GM12878 (cell line): ENCODE results near the gene CCDC71L. TPM values are rescaled to one million over a fixed set of nuclear protein-coding genes. Genes with fewer than 3 reads are reported as not detected.

Experiments
- ATAC-seq: fragments of 200-7000 bp; cut with Tn5 transposase; 3 replicates; pipeline ENCODE4 v1.9.1; 2020; ENCODE audit warnings: mild to moderate bottlenecking, moderate library complexity
- BruUV-seq: library from RNA; stranded (reverse); fragments of 400-500 nt; replicated peaks from 2 replicates; lab custom pipeline; 2021; lab: Mats Ljungman, UMichigan
- CTCF ChIA-PET: fragments of 300-600 bp; sonication (Branson Sonifier 250); formaldehyde crosslinking; extraction: SDS; loops from one replicate; lab custom pipeline; 2021; ENCODE audit warnings: inconsistent platforms; lab: Yijun Ruan, JAX
- POLR2A ChIA-PET: fragments of 350-600 bp; formaldehyde crosslinking; extraction: SDS; loops from one replicate; lab custom pipeline; 2021; ENCODE audit warnings: inconsistent platforms; lab: Charles Lee
- RAD21 ChIA-PET: fragments of 300-600 bp; sonication (Branson Sonifier 250); formaldehyde crosslinking; loops from one replicate; lab custom pipeline; 2023; ENCODE audit warnings: antibody characterized with exemption; ENCODE audit not compliant: unreplicated experiment; lab: Charles Lee
- SMC1A ChIA-PET: fragments of 300-600 bp; sonication (Branson Sonifier 250); formaldehyde crosslinking; loops from one replicate; lab custom pipeline; 2023; ENCODE audit not compliant: unreplicated experiment, uncharacterized antibody; lab: Charles Lee
- DNase-seq: peaks from one replicate; pipeline ENCODE4 v3.0.0-alpha.2; 2011; ENCODE audit warnings: low read depth, low spot score
- FAIRE-seq: peaks from 3 replicates; lab custom pipeline; 2011; peaks lifted over from hg19 to GRCh38; lab: Jason Lieb, UNC
- H2AFZ ChIP-seq: 2 replicates; pipeline ENCODE4 v1.6.0; 2011; ENCODE audit warnings: low read depth, low read length, control low read depth; ENCODE audit not compliant: control insufficient read depth
- H3K27ac ChIP-seq: 2 replicates; pipeline ENCODE4 v1.5.1; 2011; ENCODE audit warnings: control low read depth; ENCODE audit not compliant: control insufficient read depth, insufficient read depth
- H3K27me3 ChIP-seq, 2 experiments: replicated peaks in 1 of 2; 2 replicates each; pipeline versions ENCODE4 v1.6.0 to v1.6.1; 2011; ENCODE audit warnings: low read length in 1 of 2; ENCODE audit not compliant: control insufficient read depth in 2 of 2, insufficient read depth in 2 of 2
- H3K36me3 ChIP-seq, 2 experiments: 2 replicates each; pipeline ENCODE4 v1.5.1; 2011; ENCODE audit warnings: low read length in 1 of 2; ENCODE audit not compliant: control insufficient read depth in 2 of 2, insufficient read depth in 2 of 2
- H3K4me1 ChIP-seq: 2 replicates; pipeline ENCODE4 v1.6.1; 2011; ENCODE audit warnings: mild to moderate bottlenecking, low read length, moderate library complexity, mixed read lengths; ENCODE audit not compliant: control insufficient read depth, insufficient read depth
- H3K4me2 ChIP-seq: 2 replicates; pipeline ENCODE4 v1.6.0; 2011; ENCODE audit warnings: control low read depth; ENCODE audit not compliant: control insufficient read depth, insufficient read depth
- H3K4me3 ChIP-seq: fragments of 200-600 bp; sonication (generic); 2 replicates; pipeline ENCODE4 v1.5.1; 2016
- H3K79me2 ChIP-seq: 2 replicates; pipeline ENCODE4 v1.6.0; 2011; ENCODE audit warnings: low read length; ENCODE audit not compliant: control insufficient read depth, insufficient read depth
- H3K9ac ChIP-seq: 2 replicates; pipeline ENCODE4 v1.8.0; 2011; ENCODE audit warnings: low read length, control low read depth, mixed read lengths; ENCODE audit not compliant: control insufficient read depth, insufficient read depth
- H3K9me3 ChIP-seq: replicated peaks from 3 replicates; pipeline ENCODE4 v1.5.1; 2011; ENCODE audit warnings: mild to moderate bottlenecking, low read length; ENCODE audit not compliant: control insufficient read depth, insufficient read depth
- H4K20me1 ChIP-seq: 2 replicates; pipeline ENCODE4 v1.6.0; 2011; ENCODE audit not compliant: control insufficient read depth, insufficient read depth
- BCL11A ChIP-seq: IDR thresholded peaks from 2 replicates; pipeline ENCODE4 v1.6.1; 2011; ENCODE audit warnings: low read depth, low read length
- EGR1 ChIP-seq, 2 experiments: IDR thresholded peaks; 1 replicate in 1 of 2; 2 replicates in 1 of 2; pipeline ENCODE4 v1.6.1; 2011 to 2012; ENCODE audit warnings: low read depth in 2 of 2, low read length in 2 of 2, borderline replicate concordance in 1 of 2, mild to moderate bottlenecking in 1 of 2, moderate library complexity in 1 of 2
- FOS ChIP-seq: IDR thresholded peaks from 3 replicates; pipeline ENCODE4 v1.6.1; 2011; ENCODE audit warnings: borderline replicate concordance; ENCODE audit not compliant: insufficient read length; ENCODE audit errors: extremely low read depth
- HCFC1 ChIP-seq: fragments of 150-350 bp; IDR thresholded peaks from 2 replicates; pipeline ENCODE4 v1.6.1; 2014; ENCODE audit warnings: low read length
- POU2F2 ChIP-seq: IDR thresholded peaks from 3 replicates; pipeline ENCODE4 v1.6.1; 2011; ENCODE audit warnings: low read depth, mild to moderate bottlenecking, low read length, borderline replicate concordance
- RELA ChIP-seq: fragments of 450-650 bp; IDR thresholded peaks from 2 replicates; pipeline ENCODE4 v1.8.0; 2014; ENCODE audit warnings: borderline replicate concordance; ENCODE audit not compliant: partially characterized antibody
- TCF7 ChIP-seq: IDR thresholded peaks from 2 replicates; pipeline ENCODE4 v1.6.1; 2014; ENCODE audit warnings: antibody characterized with exemption, borderline replicate concordance
- ZSCAN29 ChIP-seq: fragments of 450-650 bp; IDR thresholded peaks from 2 replicates; pipeline ENCODE4 v1.6.1; 2017; ENCODE audit warnings: mild to moderate bottlenecking, moderate library complexity
- WGBS: methylation state at CpG from one replicate; pipeline ENCODE4 v1.1.6; 2016; ENCODE audit warnings: low lambda C conversion rate; ENCODE audit not compliant: insufficient replicate concordance, insufficient coverage; ENCODE audit errors: missing lambda C conversion rate; 5-methylcytosine and 5-hydroxymethylcytosine counted together
- in situ Hi-C: fragments of 300-500 bp; cut with MboI; formaldehyde crosslinking; loops from 9 replicates; pipeline ENCODE4 v1.14.3; 2018; ENCODE audit warnings: mixed read lengths
- intact Hi-C: fragments of 100-400 bp; cut with micrococcal nuclease; formaldehyde crosslinking; loops from one replicate; pipeline ENCODE4 v1.14.2; 2022; ENCODE audit not compliant: unreplicated experiment
- polyA plus RNA-seq, 11 experiments: library from polyadenylated mRNA; depleted of rRNA in 4 of 11; unstranded in 6 of 11; stranded (reverse) in 5 of 11; fragments of >200 nt; fragmentation: Nextera tagmentation in 4 of 11; fragmentation: Illumina TruSeq in 1 of 11; extraction: Ambion mirVana in 4 of 11; extraction: Trizol in 1 of 11; gene quantifications; 1 replicate in 1 of 11; 2 replicates in 10 of 11; pipeline versions ENCODE4 v1.2.1 to v1.2.3, GENCODE V29; 2011 to 2016; ENCODE audit warnings: inconsistent platforms in 2 of 11, missing spikeins in 2 of 11, low read depth in 1 of 11
- total RNA-seq, 4 experiments: library from RNA; depleted of rRNA in 3 of 4; stranded (reverse); fragments of >200 nt in 3 of 4; fragmentation: Illumina TruSeq in 1 of 4; extraction: Trizol in 1 of 4; gene quantifications; 2 replicates each; pipeline versions ENCODE4 v1.2.1 to v1.2.3, GENCODE V29; 2013 to 2021
- TF ChIP-seq, protein P1 (sequence below): fragments of 450-650 bp; conservative IDR thresholded peaks from 2 replicates; pipeline ENCODE4 v1.6.1; 2017; ENCODE audit warnings: mild to moderate bottlenecking, moderate library complexity
- TF ChIP-seq, protein P2 (sequence below): IDR thresholded peaks from 2 replicates; pipeline ENCODE4 v1.6.1; 2012; ENCODE audit warnings: mild to moderate bottlenecking, low read depth, low read length
- TF ChIP-seq, protein P3 (sequence below): fragments of 150-350 bp; IDR thresholded peaks from 2 replicates; pipeline ENCODE4 v1.6.1; 2014; ENCODE audit warnings: mild to moderate bottlenecking, low read depth, low read length
- TF ChIP-seq, protein P4 (sequence below): fragments of 450-650 bp; IDR thresholded peaks from 2 replicates; pipeline ENCODE4 v1.6.1; 2016; ENCODE audit warnings: mild to moderate bottlenecking
- TF ChIP-seq, protein P5 (sequence below), 3 experiments: IDR thresholded peaks in 2 of 3; conservative IDR thresholded peaks in 1 of 3; 2 replicates each; pipeline ENCODE4 v1.5.1; 2011; ENCODE audit warnings: low read depth in 3 of 3, low read length in 3 of 3, mild to moderate bottlenecking in 3 of 3, control low read depth in 2 of 3, moderate library complexity in 2 of 3, inconsistent platforms in 1 of 3, mixed read lengths in 1 of 3; ENCODE audit not compliant: control insufficient read depth in 2 of 3, insufficient read depth in 1 of 3; ENCODE audit errors: extremely low read depth in 1 of 3

Gene CCDC71L
- total and polyA plus RNA-seq, 10 of the 15 experiments (the other 5 are each of a cell fraction or from before 2014, with no cell fraction given): 1.1 to 20.7 (median 3.8) TPM

DNA sequence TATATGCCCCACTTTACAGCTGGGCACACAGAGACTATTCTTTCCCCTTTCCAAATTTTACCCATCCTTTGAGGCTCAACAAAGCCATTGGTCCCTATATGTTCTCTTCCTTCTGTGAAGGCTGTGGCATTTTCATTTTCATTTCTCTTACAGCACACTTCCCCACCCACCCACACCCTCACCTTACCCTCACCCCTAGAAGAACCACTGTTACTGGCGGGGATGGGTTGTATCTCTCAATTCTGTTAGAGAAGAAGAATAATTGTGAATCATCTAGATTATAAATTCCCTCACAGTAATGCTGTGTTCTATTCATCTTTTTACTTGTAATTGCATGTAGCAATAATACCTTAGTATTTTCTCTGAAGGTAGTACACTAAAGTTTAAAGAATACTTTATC is 10.2 kb upstream of the CCDC71L start:
- POLR2A ChIA-PET: no interaction called here

More for the DNA sequence above, 10.2 kb upstream of the CCDC71L start:
- DNase-seq (no peak), FAIRE-seq (no peak), ATAC-seq (no peak)
- Histone ChIP-seq H4K20me1 (no peaks in the 10 kb centered on the region), H3K4me2 (no peak overlapping the region), H3K4me3 (no peak overlapping the region), H3K79me2 (no peaks in the 10 kb centered on the region), H3K36me3 (no peaks in the 10 kb centered on the region), H3K4me1 (no peaks in the 10 kb centered on the region), H2AFZ (no peak overlapping the region), H3K27ac (no peak overlapping the region), H3K27me3 (no peaks in the 10 kb centered on the region), H3K9ac (no peak overlapping the region), H3K9me3 (no peaks in the 10 kb centered on the region; the same call in 2 of the 3 replicates)
- CTCF ChIA-PET: interaction anchor here (0.6 to 1.4 kb wide), 4 partner anchors 9 to 121 kb away, joined by 3 to 4 read pairs (median 3); no protein-coding TSS in a partner anchor
- SMC1A ChIA-PET: interaction anchor here (1.0 to 1.1 kb wide), 2 partner anchors 64 to 66 kb away, joined by 3 to 4 read pairs; no protein-coding TSS in a partner anchor
- in situ Hi-C loops: no loop called here
- intact Hi-C loops: no loop called here
- RAD21 ChIA-PET: interaction anchor here (1.4 to 1.6 kb wide), 2 partner anchors 12 to 128 kb away, joined by 3 to 6 read pairs; no protein-coding TSS in a partner anchor
- 57% methylated on average over 1 of the region's 1 CpG for WGBS
- BruUV-seq: no TSS peak
- TF ChIP-seq, protein P1, sequence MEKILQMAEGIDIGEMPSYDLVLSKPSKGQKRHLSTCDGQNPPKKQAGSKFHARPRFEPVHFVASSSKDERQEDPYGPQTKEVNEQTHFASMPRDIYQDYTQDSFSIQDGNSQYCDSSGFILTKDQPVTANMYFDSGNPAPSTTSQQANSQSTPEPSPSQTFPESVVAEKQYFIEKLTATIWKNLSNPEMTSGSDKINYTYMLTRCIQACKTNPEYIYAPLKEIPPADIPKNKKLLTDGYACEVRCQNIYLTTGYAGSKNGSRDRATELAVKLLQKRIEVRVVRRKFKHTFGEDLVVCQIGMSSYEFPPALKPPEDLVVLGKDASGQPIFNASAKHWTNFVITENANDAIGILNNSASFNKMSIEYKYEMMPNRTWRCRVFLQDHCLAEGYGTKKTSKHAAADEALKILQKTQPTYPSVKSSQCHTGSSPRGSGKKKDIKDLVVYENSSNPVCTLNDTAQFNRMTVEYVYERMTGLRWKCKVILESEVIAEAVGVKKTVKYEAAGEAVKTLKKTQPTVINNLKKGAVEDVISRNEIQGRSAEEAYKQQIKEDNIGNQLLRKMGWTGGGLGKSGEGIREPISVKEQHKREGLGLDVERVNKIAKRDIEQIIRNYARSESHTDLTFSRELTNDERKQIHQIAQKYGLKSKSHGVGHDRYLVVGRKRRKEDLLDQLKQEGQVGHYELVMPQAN: no peak
- TF ChIP-seq BCL11A: no peak
- no peak for TF ChIP-seq FOS
- TF ChIP-seq, protein P2, sequence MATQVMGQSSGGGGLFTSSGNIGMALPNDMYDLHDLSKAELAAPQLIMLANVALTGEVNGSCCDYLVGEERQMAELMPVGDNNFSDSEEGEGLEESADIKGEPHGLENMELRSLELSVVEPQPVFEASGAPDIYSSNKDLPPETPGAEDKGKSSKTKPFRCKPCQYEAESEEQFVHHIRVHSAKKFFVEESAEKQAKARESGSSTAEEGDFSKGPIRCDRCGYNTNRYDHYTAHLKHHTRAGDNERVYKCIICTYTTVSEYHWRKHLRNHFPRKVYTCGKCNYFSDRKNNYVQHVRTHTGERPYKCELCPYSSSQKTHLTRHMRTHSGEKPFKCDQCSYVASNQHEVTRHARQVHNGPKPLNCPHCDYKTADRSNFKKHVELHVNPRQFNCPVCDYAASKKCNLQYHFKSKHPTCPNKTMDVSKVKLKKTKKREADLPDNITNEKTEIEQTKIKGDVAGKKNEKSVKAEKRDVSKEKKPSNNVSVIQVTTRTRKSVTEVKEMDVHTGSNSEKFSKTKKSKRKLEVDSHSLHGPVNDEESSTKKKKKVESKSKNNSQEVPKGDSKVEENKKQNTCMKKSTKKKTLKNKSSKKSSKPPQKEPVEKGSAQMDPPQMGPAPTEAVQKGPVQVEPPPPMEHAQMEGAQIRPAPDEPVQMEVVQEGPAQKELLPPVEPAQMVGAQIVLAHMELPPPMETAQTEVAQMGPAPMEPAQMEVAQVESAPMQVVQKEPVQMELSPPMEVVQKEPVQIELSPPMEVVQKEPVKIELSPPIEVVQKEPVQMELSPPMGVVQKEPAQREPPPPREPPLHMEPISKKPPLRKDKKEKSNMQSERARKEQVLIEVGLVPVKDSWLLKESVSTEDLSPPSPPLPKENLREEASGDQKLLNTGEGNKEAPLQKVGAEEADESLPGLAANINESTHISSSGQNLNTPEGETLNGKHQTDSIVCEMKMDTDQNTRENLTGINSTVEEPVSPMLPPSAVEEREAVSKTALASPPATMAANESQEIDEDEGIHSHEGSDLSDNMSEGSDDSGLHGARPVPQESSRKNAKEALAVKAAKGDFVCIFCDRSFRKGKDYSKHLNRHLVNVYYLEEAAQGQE: no peak
- TF ChIP-seq, protein P3, sequence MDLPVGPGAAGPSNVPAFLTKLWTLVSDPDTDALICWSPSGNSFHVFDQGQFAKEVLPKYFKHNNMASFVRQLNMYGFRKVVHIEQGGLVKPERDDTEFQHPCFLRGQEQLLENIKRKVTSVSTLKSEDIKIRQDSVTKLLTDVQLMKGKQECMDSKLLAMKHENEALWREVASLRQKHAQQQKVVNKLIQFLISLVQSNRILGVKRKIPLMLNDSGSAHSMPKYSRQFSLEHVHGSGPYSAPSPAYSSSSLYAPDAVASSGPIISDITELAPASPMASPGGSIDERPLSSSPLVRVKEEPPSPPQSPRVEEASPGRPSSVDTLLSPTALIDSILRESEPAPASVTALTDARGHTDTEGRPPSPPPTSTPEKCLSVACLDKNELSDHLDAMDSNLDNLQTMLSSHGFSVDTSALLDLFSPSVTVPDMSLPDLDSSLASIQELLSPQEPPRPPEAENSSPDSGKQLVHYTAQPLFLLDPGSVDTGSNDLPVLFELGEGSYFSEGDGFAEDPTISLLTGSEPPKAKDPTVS: no peak
- TF ChIP-seq ZSCAN29: no peak
- TF ChIP-seq HCFC1: no peak
- no peak for TF ChIP-seq RELA
- TF ChIP-seq, protein P4, sequence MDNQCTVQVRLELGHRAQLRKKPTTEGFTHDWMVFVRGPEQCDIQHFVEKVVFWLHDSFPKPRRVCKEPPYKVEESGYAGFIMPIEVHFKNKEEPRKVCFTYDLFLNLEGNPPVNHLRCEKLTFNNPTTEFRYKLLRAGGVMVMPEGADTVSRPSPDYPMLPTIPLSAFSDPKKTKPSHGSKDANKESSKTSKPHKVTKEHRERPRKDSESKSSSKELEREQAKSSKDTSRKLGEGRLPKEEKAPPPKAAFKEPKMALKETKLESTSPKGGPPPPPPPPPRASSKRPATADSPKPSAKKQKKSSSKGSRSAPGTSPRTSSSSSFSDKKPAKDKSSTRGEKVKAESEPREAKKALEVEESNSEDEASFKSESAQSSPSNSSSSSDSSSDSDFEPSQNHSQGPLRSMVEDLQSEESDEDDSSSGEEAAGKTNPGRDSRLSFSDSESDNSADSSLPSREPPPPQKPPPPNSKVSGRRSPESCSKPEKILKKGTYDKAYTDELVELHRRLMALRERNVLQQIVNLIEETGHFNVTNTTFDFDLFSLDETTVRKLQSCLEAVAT: no peak
- TF ChIP-seq POU2F2: no peak
- TF ChIP-seq, protein P5, sequence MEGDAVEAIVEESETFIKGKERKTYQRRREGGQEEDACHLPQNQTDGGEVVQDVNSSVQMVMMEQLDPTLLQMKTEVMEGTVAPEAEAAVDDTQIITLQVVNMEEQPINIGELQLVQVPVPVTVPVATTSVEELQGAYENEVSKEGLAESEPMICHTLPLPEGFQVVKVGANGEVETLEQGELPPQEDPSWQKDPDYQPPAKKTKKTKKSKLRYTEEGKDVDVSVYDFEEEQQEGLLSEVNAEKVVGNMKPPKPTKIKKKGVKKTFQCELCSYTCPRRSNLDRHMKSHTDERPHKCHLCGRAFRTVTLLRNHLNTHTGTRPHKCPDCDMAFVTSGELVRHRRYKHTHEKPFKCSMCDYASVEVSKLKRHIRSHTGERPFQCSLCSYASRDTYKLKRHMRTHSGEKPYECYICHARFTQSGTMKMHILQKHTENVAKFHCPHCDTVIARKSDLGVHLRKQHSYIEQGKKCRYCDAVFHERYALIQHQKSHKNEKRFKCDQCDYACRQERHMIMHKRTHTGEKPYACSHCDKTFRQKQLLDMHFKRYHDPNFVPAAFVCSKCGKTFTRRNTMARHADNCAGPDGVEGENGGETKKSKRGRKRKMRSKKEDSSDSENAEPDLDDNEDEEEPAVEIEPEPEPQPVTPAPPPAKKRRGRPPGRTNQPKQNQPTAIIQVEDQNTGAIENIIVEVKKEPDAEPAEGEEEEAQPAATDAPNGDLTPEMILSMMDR (IDR thresholded peaks at IDR 0.05 in 2 of 3, conservative IDR thresholded peaks at IDR 0.05 in 1 of 3; ENCODE audit: control insufficient read depth in 2 of 3, extremely low read depth in 1 of 3, insufficient read depth in 1 of 3, low read depth in 3 of 3, low read length in 3 of 3): no peak
- TF ChIP-seq TCF7: no peak
- TF ChIP-seq EGR1 (IDR thresholded peaks at IDR 0.05; ENCODE audit: borderline replicate concordance in 1 of 2, low read depth in 2 of 2, low read length in 2 of 2): no peak
